ENCODE data around the gene ULK1.

Gene ULK1

DNA sequence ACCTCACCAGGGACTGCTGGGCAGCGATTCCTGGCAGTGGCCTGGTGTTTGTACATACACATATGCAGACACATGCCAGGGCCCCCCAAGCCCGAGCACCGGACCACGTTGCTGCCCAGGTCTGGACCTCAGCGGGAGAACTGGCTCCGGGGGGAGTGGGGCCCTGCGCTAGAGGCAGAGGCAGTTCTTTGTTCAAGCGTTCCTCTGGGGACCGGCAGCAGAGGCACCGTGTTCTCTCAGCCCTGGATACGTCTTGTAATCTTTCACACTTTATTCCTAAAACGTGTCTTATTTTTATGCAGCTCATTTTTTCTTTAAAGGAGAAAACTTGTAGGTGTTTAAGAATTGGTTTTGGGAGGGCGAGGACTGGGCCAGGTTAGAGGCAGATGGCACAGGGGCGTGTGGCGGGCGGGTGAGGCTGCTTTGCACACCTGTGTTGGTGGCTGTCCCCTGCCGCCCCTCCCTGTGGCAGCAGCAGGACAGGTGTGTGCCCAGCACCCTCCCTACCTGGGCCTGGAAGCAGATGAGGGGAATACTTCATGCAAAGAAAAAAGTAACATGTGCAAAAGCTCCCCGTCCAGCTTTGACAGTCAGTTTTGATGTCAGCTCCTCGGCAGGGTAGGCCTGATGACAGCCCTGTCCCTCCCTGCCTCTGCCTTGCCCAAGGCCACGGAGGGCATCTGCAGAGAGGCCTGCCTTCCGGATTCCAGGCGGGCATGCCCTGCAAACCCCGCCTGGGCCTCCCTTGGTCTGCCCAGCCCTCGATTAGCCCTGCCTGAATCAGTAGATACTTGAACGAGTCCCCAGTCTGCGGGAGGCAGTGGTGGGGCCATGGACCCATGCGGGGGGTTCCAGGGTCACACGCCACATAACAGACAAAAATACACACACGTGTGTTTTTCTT lies 27.7 kb downstream of the ULK1 start:
- no peak for DNase-seq

DNA sequence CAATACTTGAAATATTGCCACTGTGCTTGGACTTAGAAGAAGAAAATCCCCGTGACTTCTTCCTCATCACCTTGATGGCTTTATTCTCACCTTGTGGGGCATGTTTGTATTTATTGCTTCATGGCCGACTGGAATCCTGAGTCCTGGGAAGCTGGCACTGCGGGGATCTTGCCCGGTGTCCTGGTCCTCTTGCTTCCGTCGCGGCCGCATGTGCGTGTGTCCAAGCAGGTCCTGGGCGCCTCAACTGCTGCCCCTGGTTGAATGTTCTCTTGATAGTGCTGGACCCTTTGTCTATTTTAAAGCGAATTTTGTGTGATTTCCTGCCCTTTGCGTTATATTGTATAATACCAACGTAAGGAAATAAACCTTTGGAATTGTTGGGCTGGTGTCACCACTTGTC lies 28.4 kb downstream of the ULK1 start:
- no peak for DNase-seq

DNA sequence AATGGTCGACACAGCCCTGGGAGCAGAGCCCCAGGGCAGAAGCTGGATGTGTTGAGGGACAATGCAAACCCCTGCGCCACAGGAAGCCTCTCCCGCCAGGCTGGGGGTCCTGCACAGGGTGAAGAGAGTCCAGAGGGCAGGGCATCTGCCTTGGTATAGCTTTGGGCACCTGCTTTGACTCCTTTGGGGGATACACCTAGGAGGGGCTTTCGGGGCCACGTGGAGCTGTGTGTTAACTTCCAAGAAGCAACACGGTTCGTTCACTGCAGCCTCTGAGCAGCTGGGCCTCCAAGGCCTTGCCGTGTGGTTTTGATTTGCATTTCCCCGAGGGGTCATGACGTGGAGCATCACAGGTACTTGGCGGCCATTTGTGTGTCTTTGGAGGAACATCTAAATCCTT lies 28.8 kb downstream of the ULK1 start:
- no peak for DNase-seq

DNA sequence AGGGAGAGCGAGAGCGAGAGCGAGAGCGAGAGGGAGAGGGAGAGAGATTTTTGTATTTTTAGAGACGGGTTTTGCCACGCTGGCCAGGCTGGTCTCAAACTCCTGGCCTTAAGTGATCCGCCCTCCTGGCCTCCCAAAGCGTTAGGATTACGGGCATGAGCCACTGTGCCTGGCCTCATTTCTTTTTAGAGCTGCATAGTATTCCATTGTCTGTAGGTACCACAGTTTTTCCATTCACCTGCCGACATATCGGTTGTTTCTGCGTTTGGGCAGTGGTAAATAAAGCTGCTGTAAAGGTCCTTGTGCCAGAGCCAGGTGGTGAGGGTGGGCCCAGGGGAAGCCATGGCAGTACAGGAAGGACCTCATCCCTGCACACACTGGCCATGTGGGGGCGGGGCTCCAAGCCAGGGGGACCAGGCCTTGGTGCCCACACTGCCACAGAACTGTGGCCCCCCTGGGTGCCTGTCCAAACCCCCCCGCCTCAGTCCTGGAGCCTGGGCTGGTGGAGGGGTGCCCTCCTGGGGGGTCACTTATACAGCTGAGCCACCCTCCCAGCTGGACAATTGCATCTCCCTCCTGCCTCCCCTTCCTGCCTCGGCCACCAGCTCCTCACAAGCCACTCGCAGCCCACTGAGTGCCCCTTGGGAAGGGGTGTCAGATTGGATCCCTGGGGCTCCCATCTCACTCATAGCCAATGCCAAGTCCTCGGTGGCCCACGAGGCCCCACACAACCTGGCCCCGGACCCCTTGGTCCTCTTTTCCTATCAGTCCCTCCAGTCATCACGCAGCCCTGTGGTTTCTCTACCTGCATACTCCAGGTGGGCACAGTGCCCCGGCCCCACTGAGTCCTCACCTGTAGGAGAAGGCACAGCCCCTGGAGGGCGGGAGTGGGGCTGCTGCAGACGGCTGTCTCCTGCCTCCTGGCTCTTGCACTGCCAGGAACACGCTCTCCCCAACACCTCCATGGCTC lies 33.0 kb downstream of the ULK1 start:
- DNase-seq: no peak

DNA sequence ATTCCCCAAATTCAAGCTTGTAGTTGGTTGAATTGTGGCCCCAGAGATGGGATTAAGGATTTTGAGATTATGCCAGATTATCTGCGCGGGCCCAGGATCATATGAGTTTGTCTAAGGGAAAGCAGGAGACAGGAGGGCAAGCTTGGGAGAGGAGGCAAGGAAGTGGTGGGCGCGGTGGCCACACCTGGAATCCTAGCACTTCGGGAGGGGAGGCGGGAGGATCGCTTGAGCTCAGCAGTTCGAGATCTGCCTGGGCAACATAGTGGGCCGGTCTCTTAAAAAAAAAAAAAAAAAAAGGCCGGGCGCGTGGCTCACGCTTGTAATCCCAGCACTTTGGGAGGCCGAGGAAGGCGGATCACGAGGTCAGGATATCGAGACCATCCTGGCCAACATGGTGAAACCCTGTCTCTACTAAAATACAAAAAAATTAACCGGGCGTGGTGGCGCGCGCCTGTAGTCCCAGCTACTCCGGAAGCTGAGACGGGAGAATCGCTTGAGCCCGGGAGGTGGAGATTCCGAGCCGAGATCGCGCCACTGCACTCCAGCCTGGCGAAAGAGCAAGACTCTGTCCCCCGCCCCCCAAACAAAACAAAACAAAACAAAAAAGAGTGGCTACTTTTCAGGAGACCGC lies 33.8 kb downstream of the ULK1 start:
- DNase-seq: no peak

DNA sequence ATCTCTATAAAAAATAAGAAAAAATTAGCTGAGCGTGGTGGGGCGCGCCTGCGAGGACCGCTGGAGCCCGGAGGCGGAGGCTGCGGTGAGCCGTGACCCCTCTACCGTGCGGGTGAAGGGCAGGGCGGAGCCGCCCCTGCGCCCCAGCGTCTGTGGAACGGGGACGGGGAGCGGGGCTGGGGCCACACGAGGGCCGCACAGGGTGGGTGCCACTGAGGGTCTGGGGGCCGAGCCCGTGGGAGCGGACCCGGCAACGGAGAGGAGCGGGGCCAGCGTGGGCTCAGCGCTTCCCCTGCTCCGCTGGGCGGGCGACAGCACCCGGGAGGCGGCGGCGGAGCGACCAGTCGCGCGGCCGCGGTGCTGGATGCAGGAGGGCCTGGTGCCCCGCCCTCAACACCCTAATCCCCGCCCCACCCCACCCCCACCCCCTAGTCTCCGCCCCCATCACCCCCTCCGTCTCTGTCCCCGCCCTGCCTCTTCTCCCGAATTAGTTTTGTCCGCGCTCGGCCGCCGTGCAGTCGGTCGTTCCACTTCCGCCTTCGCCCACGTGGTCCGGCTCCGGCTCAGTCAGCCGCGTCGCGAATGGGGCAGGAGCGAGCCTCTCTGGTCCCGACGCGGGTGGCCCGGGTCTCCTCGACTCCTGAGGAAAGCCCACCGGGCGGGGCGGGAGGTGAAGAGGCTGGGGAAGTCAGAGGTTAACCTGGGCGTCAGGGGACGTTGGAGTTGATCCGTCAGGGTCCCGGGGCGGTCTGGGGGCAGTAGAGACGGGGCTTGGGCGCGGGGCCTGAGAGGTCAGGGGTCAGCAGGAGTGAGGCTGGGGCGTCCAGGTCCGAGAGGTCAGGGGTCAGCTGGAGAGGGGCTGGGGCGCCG lies 34.5 kb downstream of the ULK1 start, which contains the start of gene PUS1:
Gene PUS1, plus strand, starts transcription at position 566 of the 870 bp plus-strand sequence. CDS start 447 bp downstream, outside the sequence.
- DNase-seq: peak; percentile 96

DNA sequence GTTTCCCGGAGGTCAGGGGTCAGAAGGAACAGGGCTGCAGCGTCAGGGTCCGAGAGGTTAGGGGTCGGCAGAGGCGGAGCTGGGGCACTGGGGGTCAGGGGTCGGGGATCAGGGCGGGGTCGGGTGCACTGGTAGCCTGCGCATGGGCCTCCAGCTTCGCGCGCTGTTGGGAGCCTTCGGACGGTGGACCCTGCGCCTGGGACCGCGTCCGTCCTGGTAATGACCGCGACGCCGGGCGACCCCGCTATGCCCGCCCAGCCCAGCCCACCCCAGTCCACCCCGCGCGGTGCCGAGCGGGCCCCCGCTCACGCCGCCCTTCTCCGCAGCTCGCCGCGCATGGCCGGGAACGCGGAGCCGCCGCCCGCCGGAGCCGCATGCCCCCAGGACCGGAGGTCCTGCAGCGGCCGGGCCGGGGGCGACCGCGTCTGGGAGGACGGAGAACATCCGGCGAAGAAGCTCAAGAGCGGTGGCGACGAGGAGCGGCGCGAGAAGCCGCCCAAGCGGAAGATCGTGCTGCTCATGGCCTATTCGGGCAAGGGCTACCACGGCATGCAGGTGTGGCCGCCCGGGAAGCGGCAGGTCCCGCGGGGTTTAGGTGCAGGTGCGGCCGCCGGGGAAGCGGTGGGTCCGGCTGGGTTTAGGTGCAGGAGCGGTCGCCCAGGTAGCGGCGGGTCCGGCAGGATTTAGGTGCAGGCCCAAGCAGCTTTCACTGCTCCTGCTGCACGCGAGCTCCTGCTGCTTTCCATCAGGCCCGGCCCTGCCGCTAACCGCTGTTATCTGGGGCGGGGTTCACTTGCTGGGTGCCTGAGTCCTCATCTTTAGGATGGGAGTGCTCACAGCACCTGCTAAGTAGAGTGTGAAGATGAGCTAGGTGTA lies 35.4 kb downstream of the ULK1 start:
- peak; percentile 14 for DNase-seq

DNA sequence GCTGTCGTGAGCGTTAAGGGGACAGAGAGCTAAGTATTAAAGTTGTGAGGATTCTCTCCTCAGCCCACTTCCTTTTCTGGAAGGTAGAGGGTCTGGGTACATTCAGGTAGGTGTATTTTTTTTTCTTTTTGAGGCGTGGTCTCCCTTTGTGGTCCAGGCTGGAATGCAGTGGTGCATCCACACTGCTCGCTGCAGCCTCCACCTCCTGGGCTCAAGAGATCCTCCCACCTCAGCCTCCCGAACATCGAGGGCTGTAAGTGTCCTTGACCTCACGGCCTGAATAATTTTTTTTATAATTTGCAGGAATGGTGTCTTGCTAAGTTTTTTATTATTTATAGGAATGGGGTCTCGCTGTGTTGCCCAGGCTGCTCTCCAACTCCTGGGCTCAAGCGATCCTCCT lies 36.1 kb downstream of the ULK1 start:
- no peak for DNase-seq

DNA sequence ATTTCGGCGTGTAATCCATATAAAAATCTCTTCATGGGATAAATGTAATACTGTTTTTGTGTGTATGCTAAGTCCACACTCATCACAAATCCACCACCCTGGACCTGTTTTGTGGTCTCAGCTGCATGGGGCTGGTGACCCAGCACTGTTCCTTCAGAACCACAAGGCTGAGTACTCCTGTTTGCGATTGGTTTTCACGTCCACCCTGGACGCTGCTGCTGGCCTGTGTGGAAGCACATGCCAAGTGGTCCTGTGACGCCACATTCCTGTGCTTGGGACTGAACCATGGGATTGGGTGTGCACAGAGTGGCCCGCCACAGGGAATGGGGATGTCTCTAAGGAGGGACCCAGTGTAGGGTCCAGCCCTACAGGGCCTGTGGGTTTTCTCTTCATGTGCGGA lies 39.0 kb downstream of the ULK1 start:
- no peak for DNase-seq

DNA sequence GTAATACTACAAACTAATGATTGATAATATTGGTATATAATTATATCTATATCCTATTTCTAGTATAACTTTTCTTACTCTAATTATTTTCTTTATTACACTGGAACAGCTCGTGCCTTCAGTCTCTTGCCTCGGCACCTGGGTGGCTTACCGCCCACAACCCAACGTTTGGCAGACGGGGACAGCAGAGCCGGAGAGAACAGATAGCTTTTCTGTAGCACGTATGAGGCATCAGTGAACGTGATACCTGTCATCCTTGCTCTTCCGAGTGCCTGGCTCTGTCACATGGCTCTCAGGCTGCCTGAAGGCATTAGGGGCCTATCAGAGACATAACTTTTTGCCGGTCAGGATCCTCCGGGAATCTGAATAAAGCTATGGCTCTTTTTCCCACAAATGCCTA lies 40.1 kb downstream of the ULK1 start:
- no peak for DNase-seq

DNA sequence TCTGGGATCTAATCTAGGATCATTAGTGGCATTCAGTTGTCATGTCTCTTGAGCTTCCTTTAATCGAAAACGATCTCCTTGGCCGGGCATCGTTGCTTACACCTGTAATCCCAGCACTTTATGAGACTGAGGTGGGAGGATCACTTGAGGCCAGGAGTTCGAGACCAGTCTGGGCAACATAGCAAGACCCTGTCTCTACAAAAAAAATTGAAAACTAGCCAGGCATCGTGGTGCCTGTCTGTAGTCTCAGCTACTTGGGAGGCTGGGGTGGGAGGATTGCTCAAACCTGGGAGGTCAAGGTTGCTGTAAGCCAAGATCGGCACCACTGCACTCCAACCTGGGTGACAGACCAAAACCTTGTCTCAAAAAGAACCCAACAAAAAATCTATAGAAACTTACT lies 43.7 kb downstream of the ULK1 start:
- DNase-seq: no peak

DNA sequence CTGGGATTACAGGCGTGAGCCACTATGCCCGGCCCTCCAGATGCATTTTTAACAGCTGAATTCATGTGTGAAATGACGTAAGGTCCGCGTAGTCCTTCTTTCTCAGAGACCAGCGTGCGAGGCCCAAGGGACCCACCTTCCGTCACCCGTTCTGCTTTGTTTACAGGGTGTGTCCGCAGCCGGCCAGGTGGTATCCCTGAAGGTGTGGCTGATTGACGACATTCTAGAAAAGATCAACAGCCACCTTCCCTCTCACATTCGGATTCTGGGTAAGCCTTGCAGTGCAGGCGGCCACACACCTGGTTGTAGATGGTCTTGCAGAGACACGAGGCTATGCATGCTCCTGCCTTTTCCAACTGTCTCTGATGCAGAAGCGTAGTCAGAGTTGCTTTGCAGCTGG lies 44.6 kb downstream of the ULK1 start:
- no peak for DNase-seq

DNA sequence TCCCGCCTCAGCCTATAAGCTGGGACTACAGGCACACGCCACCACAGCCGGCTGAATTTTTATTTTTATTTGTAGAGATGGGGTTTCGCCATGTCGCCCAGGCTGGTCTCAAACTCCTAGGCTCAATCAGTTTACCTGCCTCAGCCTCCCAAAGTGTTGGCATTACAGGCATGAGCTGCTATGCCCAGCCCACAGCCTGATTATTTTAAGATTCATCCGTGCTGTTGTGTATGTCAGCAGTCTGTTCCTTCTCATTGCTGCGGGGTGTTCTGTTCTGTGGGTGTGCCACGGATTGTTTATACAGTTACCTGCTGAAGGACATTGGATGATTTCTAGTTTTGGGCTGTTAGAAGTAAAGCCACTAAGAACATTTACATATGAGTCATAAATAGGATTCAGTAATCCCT lies 45.7 kb downstream of the ULK1 start:
- DNase-seq: no peak

DNA sequence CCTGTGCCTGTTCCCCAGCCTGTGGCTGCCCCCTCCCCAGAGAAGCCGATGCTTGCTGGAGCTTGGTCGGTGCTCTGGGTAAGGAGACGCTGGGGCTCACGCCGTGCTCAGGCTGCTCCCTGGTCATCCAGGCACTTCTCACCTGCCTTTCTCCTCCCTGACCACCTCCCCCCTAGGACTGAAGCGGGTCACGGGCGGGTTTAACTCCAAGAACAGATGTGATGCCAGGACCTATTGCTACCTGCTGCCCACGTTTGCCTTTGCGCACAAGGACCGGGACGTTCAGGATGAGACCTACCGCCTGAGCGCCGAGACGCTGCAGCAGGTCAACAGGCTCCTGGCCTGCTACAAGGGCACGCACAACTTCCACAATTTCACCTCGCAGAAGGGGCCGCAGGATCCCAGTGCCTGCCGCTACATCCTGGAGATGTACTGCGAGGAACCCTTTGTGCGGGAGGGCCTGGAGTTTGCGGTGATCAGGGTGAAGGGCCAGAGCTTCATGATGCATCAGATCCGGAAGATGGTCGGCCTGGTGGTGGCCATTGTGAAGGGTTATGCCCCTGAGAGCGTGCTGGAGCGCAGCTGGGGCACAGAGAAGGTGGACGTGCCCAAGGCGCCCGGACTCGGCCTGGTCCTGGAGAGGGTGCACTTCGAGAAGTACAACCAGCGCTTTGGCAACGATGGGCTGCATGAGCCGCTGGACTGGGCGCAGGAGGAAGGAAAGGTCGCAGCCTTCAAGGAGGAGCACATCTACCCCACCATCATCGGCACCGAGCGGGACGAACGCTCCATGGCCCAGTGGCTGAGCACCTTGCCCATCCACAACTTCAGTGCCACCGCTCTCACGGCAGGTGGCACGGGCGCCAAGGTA lies 46.9 kb downstream of the ULK1 start:
- no peak for DNase-seq

DNA sequence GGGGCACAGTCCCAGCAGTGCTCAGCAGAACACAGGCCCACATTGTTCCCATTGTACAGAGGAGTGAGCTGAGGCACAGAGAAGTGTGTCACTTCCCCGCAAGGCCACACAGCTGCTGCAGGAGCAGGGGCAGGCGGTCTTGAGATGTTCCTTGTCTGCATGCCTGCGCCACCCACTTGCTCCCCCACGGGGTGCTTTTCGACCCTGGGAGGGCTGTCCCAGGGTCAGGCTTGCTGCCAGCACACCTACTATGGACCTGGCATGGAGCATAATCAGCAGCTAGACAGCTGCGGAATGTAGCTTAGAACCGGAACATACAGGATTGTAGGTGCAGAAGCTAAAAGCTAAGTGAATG lies 47.5 kb downstream of the ULK1 start:
- no peak for DNase-seq

DNA sequence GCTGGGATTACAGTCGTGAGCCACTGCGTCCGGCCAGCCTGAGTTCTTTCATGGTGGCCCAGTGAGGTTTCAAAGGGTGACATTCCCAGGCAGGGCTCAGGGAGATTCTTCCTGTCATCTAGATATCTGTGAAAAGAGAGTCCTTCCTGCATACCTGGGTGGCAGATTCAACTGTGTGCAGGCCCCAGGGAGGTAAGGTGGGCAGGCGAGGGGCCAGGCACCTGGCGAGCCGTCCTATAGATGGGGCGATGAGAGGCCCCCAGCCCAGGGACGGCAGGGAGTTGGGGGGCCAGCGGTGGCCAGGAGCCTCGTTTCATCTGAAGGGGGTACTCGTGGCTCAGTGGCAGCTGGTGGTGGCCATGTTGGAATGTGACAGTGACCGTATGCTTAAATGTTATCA lies 48.2 kb downstream of the ULK1 start:
- no peak for DNase-seq

DNA sequence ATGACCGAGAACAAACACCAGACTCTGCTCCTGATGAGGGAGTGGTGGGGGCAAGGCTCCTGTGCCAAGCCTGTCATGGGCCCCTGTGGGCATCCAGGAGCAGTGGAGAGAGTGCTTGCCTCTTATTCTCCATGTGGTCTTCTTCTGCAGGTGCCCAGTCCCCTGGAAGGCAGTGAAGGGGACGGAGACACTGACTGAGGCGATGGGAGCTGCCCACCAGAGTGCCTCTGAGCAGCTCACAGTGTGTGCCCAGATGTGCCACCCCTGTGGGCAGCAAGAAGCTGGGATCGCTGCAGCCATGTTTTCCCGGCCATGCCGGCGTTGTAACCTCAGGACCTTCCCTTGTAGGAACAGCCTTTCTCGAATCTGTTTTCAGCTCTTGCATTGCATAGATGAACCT lies 49.0 kb downstream of the ULK1 start:
- DNase-seq: no peak

DNA sequence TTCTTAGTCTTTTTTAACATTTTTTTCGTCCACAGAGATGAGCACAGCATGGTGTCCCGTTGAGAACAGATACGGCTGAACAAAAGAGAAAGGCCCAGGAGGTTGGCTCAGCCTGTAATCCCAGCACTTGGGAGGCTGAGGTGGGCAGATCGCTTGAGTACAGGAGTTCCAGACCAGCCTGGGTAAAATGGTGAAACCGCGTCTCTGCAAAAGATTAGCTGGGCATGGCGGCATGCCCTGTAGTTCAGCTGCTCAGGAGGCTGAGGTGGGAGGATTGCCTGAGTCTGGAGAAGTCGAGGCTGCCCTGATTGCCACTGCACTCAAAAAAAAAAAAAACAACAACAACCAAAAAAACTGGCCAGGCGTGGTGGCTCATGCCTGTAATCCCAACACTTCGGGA lies 49.5 kb downstream of the ULK1 start:
- no peak for DNase-seq

DNA sequence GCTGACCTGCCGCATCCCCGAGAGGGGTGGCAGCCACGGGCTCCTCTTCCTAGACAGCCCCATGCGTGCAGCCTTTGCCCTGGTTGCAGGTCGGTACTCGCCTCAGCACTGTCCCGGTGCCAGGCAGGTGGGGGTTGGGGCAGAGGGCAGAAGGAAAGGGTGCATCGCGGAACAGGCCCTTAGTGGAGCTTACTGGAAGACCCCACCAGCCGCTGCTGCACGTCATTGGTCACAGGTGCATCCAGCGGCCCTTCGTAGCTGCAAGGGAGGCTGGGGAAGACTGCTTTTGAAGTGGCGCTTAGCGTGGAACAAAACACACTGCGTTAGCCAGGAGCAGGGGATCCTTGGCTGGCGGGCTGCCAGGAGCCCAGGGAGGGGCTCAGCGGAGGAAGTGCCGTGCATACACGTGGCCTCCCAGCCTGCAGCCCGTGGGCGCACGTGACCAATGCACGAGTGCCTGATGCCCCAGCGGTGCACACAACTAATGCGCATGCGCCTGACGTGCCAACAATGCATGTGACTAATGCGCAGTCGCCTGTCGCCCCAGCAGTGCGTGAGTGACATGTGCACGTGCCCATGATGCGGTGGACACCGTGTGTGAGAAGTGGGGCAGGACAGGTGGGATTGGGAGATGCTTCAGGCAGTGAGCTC lies 50.3 kb downstream of the ULK1 start:
- no peak for DNase-seq

DNA sequence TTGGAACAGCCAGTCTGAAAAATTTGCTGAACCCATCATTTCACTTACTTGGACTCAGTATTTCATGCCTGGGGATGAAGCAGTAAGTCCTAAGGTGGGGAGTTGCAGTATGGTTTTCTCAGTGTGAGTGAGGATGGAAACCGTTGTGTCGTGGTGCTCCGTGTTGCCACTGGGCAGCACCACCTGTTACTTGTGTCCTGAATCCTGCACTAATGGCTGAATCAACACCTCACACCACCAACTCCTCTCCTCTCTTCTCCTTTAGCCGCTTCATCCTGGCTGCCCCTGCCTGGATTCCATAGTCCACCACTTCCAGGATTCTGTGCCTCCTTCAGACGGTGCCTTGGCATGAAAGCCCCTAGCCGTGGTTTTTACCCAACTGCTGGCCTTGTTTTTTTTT lies 52.3 kb downstream of the ULK1 start:
- no peak for DNase-seq

Measured in CD4-positive, alpha-beta T cell treated with Interleukin-4 for 4 hours (primary cell).